Activated CD8-positive, alpha-beta T cell treated with anti-CD3 and anti-CD28 coated beads, Interleukin-2, amount 10 ng/mL, durations not matched to agents 7 days and 5 days (primary cell): Measurements from ENCODE around the gene SLC25A10. TPM values are rescaled to one million over a fixed set of nuclear protein-coding genes. Genes with fewer than 3 reads are reported as not detected.

Experiments
- ATAC-seq: fragments of 150-1000 bp; cut with Tn5 transposase; one replicate; pipeline ENCODE4 v1.10.0; 2021; ENCODE audit warnings: moderate library complexity
- CTCF ChIA-PET: fragments of 350-600 bp; sonication (Branson Sonifier 250); formaldehyde crosslinking; loops from one replicate; lab custom pipeline; 2021; ENCODE audit warnings: antibody characterized with exemption; lab: Charles Lee
- POLR2A ChIA-PET: fragments of 350-600 bp; sonication (Branson Sonifier 250); formaldehyde crosslinking; loops from one replicate; lab custom pipeline; 2021; ENCODE audit warnings: antibody characterized with exemption; lab: Charles Lee
- DNase-seq: peaks from one replicate; pipeline ENCODE4 v3.0.0-alpha.2; 2020
- H3K27ac Mint-ChIP-seq: one replicate; pipeline ENCODE4 v1.8.0; 2021; ENCODE audit warnings: mild to moderate bottlenecking, mixed read lengths
- H3K27me3 Mint-ChIP-seq: one replicate; pipeline ENCODE4 v1.8.0; 2021; ENCODE audit warnings: low read depth, mixed read lengths
- H3K36me3 Mint-ChIP-seq: one replicate; pipeline ENCODE4 v1.8.0; 2021; ENCODE audit warnings: low read depth, mixed read lengths
- H3K4me1 Mint-ChIP-seq: one replicate; pipeline ENCODE4 v1.8.0; 2021; ENCODE audit warnings: low read depth, mixed read lengths
- H3K4me3 Mint-ChIP-seq: one replicate; pipeline ENCODE4 v1.8.0; 2021; ENCODE audit warnings: mild to moderate bottlenecking, mixed read lengths
- H3K9me3 Mint-ChIP-seq: one replicate; pipeline ENCODE4 v1.8.0; 2022; ENCODE audit warnings: mixed read lengths; ENCODE audit not compliant: insufficient read depth
- total RNA-seq, 2 experiments: library from RNA; stranded (reverse); gene quantifications; one replicate each; pipeline ENCODE4 v1.2.3, GENCODE V29; 2021

The SLC25A10 gene, protein sequence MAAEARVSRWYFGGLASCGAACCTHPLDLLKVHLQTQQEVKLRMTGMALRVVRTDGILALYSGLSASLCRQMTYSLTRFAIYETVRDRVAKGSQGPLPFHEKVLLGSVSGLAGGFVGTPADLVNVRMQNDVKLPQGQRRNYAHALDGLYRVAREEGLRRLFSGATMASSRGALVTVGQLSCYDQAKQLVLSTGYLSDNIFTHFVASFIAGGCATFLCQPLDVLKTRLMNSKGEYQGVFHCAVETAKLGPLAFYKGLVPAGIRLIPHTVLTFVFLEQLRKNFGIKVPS
- 10 to 100 TPM; 39.2 to 40.4 TPM for total RNA-seq

GRCh38 chr17:81711814-81712467, at the start of gene SLC25A10:
SLC25A10 (plus strand) TSS chr17:81712284; CDS start chr17:81712427, 143 bp downstream.
- Mint-ChIP-seq H3K27ac (peak within 1 kb of the TSS; percentile 86), H3K9me3 (no peaks in the 10 kb centered on the region), H3K36me3 (peaks cover 19% of the 10 kb centered on the region), H3K4me3 (peak within 1 kb of the TSS; percentile 91), H3K27me3 (no peaks in the 10 kb centered on the region), H3K4me1 (peaks cover 32% of the 10 kb centered on the region)
- CTCF ChIA-PET, result no interaction called here
- ATAC-seq (peak; percentile 83), DNase-seq (peak; percentile 85)
- POLR2A ChIA-PET, result interaction anchor here (0.7 to 1.4 kb wide), 4 partner anchors 8 to 28 kb away, joined by 4 to 9 read pairs (median 6); partner anchors contain the start of genes ARL16, HGS and MRPL12

DNA sequence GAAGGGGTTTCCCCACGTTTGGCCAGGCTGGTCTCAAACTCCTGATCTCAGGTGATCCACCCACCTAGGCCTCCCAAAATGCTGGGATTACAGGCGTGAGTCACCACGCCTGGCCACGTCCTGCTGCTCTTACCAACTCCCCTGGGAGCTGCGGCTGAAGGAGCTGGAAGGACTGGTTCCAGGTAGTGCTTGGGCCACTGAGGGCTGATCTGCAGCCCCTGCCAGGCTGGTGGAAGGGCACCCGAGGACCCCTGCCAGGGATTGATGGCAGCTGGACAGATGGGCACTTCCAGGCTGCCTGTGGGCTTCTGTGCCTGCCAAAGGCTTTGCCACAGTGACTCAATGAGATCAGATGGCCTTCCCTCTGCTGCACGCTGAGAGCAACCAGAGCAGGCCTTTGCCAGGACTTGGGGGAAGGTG, 48.0 kb upstream of the SLC25A10 start:
- DNase-seq (no peak), ATAC-seq (no peak)
- Mint-ChIP-seq H3K4me1 (peaks cover 63% of the 10 kb centered on the region), H3K9me3 (no peaks in the 10 kb centered on the region), H3K27me3 (no peaks in the 10 kb centered on the region), H3K4me3 (peak overlapping the region; percentile 22), H3K27ac (peak overlapping the region; percentile 99), H3K36me3 (peaks cover 34% of the 10 kb centered on the region)
- POLR2A ChIA-PET, result interaction anchor here (1.5 to 5.3 kb wide), 3 partner anchors 11 to 71 kb away, joined by 3 to 31 read pairs (median 12); partner anchors contain the start of gene MRPL12
- CTCF ChIA-PET, result interaction anchor here (0.7 to 2.1 kb wide), 3 partner anchors 11 to 1658 kb away, joined by 3 to 7 read pairs (median 6); no protein-coding TSS in a partner anchor

DNA sequence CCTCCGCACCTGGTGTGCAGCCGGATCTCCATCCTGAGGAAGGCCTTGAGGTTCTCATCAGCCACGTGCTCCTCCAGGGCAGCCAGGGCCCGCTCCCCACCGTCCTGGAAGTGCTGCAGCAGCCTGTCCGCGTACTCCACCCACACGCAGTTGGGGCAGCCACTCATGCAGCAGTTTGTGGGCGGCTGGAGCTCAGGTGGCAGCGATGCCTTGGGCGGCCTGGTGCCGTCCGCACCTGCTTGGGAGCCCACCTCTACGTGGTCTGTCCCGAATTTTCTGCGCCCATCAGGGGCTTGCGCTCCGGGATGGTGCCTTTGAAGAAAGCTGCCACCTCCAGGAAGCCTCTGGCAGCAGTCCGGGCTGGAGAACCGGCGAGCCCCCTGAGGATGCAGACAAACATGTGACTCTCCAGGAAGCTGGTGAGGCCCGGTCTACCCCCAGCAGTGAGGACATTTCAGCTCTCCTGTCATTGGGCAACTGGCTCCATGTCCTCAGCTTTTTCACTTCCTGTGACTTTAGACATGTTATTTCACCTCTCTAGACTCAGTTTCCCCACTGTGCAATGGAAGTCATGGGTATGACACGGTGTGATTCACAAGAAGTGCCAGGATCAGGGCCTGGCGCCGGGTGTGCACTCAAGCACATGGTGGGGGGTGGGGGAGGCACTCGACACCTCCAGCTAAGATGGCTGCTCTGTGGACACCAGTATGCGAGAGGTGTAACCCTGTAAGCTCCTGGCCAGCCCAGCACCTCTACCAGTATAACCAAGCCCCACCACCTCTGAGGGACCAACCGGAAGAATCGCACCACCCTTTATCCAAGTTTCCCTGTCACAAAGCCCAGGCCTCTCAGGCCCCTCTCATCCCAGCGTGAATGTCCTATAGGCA, 46.6 kb upstream of the SLC25A10 start:
- no peaks in the 10 kb centered on the region for H3K27me3 Mint-ChIP-seq
- H3K4me1 Mint-ChIP-seq, result peaks cover 68% of the 10 kb centered on the region
- ChIA-PET CTCF (interaction anchor here (0.9 to 1.5 kb wide), 4 partner anchors 10 to 64 kb away, joined by 3 to 5 read pairs (median 3); partner anchors contain the start of gene MRPL12), POLR2A (interaction anchor here (0.6 to 5.3 kb wide), 12 partner anchors 8 to 252 kb away, joined by 3 to 31 read pairs (median 4); partner anchors contain the start of genes ARHGDIA, ARL16, HGS and MRPL12)
- peak overlapping the region; percentile 99 for H3K27ac Mint-ChIP-seq
- H3K9me3 Mint-ChIP-seq, result no peaks in the 10 kb centered on the region
- peak; percentile 20 for ATAC-seq
- peak overlapping the region; percentile 97 for H3K4me3 Mint-ChIP-seq
- peak; percentile 70 for DNase-seq
- peaks cover 46% of the 10 kb centered on the region for H3K36me3 Mint-ChIP-seq

- H3K4me3 Mint-ChIP-seq, result peak overlapping the region; percentile 97
- peaks cover 46% of the 10 kb centered on the region for H3K36me3 Mint-ChIP-seq
- DNase-seq, result peak; percentile 50
- H3K27ac Mint-ChIP-seq, result peak overlapping the region; percentile 99
- POLR2A ChIA-PET, result interaction anchor here (0.6 to 5.3 kb wide), 11 partner anchors 9 to 251 kb away, joined by 3 to 31 read pairs (median 4); partner anchors contain the start of genes ARHGDIA, ARL16, HGS and MRPL12
- H3K4me1 Mint-ChIP-seq, result peaks cover 64% of the 10 kb centered on the region
- CTCF ChIA-PET, result interaction anchor here (1.3 to 1.5 kb wide), 2 partner anchors 13 to 36 kb away, joined by 3 to 5 read pairs; partner anchors contain the start of gene MRPL12
- no peaks in the 10 kb centered on the region for H3K27me3 Mint-ChIP-seq
- peak; percentile 21 for ATAC-seq
- H3K9me3 Mint-ChIP-seq, result no peaks in the 10 kb centered on the region
These were observed 46.1 kb upstream of the SLC25A10 start for GRCh38 chr17:81666092-81666341.

- peak within 1 kb of the TSS; percentile 99 for H3K27ac Mint-ChIP-seq
- peak; percentile 89 for ATAC-seq
- no peaks in the 10 kb centered on the region for H3K27me3 Mint-ChIP-seq
- H3K4me3 Mint-ChIP-seq, result peak within 1 kb of the TSS; percentile 97
- H3K36me3 Mint-ChIP-seq, result peaks cover 51% of the 10 kb centered on the region
- CTCF ChIA-PET, result interaction anchor here (1.5 kb wide), 1 partner anchor 36 kb away, joined by 5 read pairs; the partner anchor contains the start of gene MRPL12
- POLR2A ChIA-PET, result interaction anchor here (0.6 to 5.3 kb wide), 10 partner anchors 9 to 51 kb away, joined by 3 to 31 read pairs (median 4); partner anchors contain the start of genes ARL16, HGS, MRPL12 and NPLOC4
- H3K4me1 Mint-ChIP-seq, result peaks cover 62% of the 10 kb centered on the region
- no peaks in the 10 kb centered on the region for H3K9me3 Mint-ChIP-seq
- DNase-seq, result peak; percentile 96
These were observed 45.5 kb upstream of the SLC25A10 start, which contains the start of the genes CCDC137 and OXLD1 for GRCh38 chr17:81666342-81667191. CCDC137 (plus strand) TSS chr17:81666737; CDS start chr17:81666767, 30 bp downstream. OXLD1 (minus strand) TSS chr17:81666605; CDS start chr17:81666577, 28 bp downstream.

DNA sequence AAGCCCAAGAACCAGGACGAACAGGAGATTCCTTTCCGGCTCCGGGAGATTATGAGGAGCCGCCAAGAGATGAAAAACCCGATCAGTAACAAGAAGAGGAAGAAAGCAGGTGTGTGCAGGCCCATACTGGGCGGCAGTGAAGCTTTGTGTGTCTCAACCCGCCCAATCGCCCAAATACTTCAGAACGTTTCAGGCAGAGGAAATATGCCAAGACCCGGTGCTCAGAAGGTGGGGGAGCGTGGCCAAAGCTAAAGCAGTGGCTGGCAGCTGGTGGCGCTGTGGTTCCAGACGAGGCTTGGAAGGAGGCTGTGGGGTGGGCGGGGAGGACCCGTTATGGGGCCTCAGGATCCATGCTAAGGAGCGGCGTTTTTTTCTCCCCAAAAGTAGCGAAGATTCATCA, 44.3 kb upstream of the SLC25A10 start:
- no peaks in the 10 kb centered on the region for H3K27me3 Mint-ChIP-seq
- peak overlapping the region; percentile 97 for H3K4me3 Mint-ChIP-seq
- DNase-seq, result no peak
- H3K36me3 Mint-ChIP-seq, result peaks cover 63% of the 10 kb centered on the region
- ChIA-PET POLR2A (no interaction called here), CTCF (interaction anchor here (1.1 kb wide), 1 partner anchor 35 kb away, joined by 4 read pairs; the partner anchor contains the start of gene MRPL12)
- peaks cover 52% of the 10 kb centered on the region for H3K4me1 Mint-ChIP-seq
- no peaks in the 10 kb centered on the region for H3K9me3 Mint-ChIP-seq
- peak overlapping the region; percentile 76 for H3K27ac Mint-ChIP-seq
- no peak for ATAC-seq

DNA sequence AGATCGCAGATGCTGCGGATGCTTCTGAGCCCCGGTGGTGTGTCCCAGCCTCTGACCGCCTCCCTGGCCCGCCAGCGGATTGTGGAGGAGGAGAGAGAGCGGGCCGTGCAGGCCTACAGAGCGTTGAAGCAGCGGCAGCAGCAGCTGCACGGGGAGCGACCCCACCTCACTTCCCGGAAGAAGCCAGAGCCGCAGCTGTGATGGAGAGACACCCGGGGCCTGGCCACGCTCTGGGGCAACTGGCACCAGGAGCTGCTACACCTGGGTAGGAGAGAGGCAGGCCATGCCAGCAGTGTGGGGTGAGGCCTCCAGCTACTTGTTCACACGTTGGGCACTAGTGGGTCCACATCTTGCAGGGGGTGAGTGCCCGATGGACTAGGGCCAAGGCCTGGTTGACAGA, 39.6 kb upstream of the SLC25A10 start:
- H3K27me3 Mint-ChIP-seq, result no peaks in the 10 kb centered on the region
- no peak overlapping the region for H3K4me3 Mint-ChIP-seq
- H3K9me3 Mint-ChIP-seq, result no peaks in the 10 kb centered on the region
- POLR2A ChIA-PET, result interaction anchor here (0.6 kb wide), 1 partner anchor 11 kb away, joined by 4 read pairs; the partner anchor contains the start of genes ARL16 and HGS
- H3K36me3 Mint-ChIP-seq, result peaks cover 49% of the 10 kb centered on the region
- CTCF ChIA-PET, result interaction anchor here (0.9 kb wide), 1 partner anchor 9 kb away, joined by 3 read pairs; no protein-coding TSS in a partner anchor
- H3K27ac Mint-ChIP-seq, result peak overlapping the region; percentile 20
- DNase-seq (no peak), ATAC-seq (no peak)
- H3K4me1 Mint-ChIP-seq, result peaks cover 23% of the 10 kb centered on the region

- CTCF ChIA-PET, result interaction anchor here (0.9 kb wide), 1 partner anchor 10 kb away, joined by 3 read pairs; no protein-coding TSS in a partner anchor
- H3K27me3 Mint-ChIP-seq, result no peaks in the 10 kb centered on the region
- H3K4me1 Mint-ChIP-seq, result peaks cover 18% of the 10 kb centered on the region
- no peak for ATAC-seq
- peaks cover 45% of the 10 kb centered on the region for H3K36me3 Mint-ChIP-seq
- DNase-seq, result no peak
- POLR2A ChIA-PET, result no interaction called here
- no peaks in the 10 kb centered on the region for H3K9me3 Mint-ChIP-seq
- no peak overlapping the region for H3K4me3 Mint-ChIP-seq
- no peak overlapping the region for H3K27ac Mint-ChIP-seq
These were observed 39.1 kb upstream of the SLC25A10 start for GRCh38 chr17:81672954-81673353.

GRCh38 chr17:81673561-81674258, 38.4 kb upstream of the SLC25A10 start:
- no peak for DNase-seq
- no peak for ATAC-seq
- Mint-ChIP-seq H3K36me3 (peaks cover 39% of the 10 kb centered on the region), H3K27me3 (no peaks in the 10 kb centered on the region), H3K9me3 (no peaks in the 10 kb centered on the region), H3K27ac (no peak overlapping the region), H3K4me3 (no peak overlapping the region), H3K4me1 (peaks cover 12% of the 10 kb centered on the region)
- CTCF ChIA-PET, result no interaction called here
- POLR2A ChIA-PET, result interaction anchor here (0.7 to 1.2 kb wide), 2 partner anchors 10 to 349 kb away, joined by 3 read pairs; partner anchors contain the start of genes ARL16, CENPX and HGS
